Activated naive CD8-positive, alpha-beta T cell treated with anti-CD3 and anti-CD28 coated beads, Interleukin-2, amount 50 U/mL, for 24 hours (primary cell): ENCODE data around the gene SUMF1.

Experiments
- ATAC-seq: fragments of 150-1000 bp; cut with Tn5 transposase; one replicate; pipeline ENCODE4 v1.10.0; 2021
- DNase-seq: peaks from one replicate; pipeline ENCODE4 v3.0.0; 2021
- H3K27ac Mint-ChIP-seq: one replicate; pipeline ENCODE4 v1.8.0; 2021; ENCODE audit warnings: mild to moderate bottlenecking, mixed read lengths
- H3K27me3 Mint-ChIP-seq: one replicate; pipeline ENCODE4 v1.8.0; 2021; ENCODE audit warnings: mixed read lengths
- H3K36me3 Mint-ChIP-seq: one replicate; pipeline ENCODE4 v1.8.0; 2021; ENCODE audit warnings: low read depth, mixed read lengths
- H3K4me1 Mint-ChIP-seq: one replicate; pipeline ENCODE4 v1.8.0; 2021; ENCODE audit warnings: mixed read lengths
- H3K4me3 Mint-ChIP-seq: one replicate; pipeline ENCODE4 v1.8.0; 2021; ENCODE audit warnings: mild to moderate bottlenecking, moderate library complexity, mixed read lengths
- H3K9me3 Mint-ChIP-seq: one replicate; pipeline ENCODE4 v1.8.0; 2021; ENCODE audit warnings: mixed read lengths

Gene SUMF1

GRCh38 chr3:4466741-4467521 lies at the start of gene SUMF1:
Gene SUMF1 (minus strand): TSS chr3:4467269. CDS start chr3:4467245, 24 bp downstream.
- ATAC-seq (peak; percentile 96), DNase-seq (peak; percentile 80)
- Mint-ChIP-seq H3K9me3 (no peaks in the 10 kb centered on the region), H3K27me3 (no peaks in the 10 kb centered on the region), H3K36me3 (no peaks in the 10 kb centered on the region), H3K4me1 (peaks cover 24% of the 10 kb centered on the region), H3K4me3 (peak within 1 kb of the TSS; percentile 90), H3K27ac (peak within 1 kb of the TSS; percentile 93)

DNA sequence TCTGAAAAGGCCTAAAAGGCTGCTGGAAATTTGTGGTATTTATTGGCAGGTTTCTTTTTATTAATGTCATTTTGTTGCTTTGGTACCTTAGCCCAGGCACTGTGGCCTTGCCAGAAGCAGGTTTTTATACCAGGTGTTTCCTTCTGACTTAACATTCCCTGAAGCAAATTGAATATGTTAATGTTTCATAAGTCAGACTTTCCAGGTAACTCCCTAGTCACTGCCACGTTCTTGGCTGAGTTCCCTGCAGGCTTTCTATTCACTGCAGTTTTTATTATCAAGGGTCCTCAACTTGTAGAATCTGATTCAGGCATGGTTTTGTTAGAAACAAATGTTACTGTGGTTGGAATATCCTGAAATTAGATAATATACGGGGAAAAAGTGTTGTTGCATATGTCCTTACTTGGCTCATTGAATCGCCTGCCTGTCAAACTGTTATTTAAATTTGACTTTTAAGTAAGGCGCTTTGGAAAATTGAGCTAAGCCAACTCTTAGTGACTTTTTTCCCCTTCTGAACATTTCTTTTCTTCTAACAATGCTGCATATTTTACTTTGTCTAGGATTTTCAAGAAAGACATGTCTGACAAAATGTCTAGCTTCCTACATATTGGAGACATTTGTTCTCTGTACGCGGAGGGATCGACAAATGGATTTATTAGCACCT lies 49.0 kb upstream of the SUMF1 start:
- Mint-ChIP-seq H3K27ac (peak overlapping the region; percentile 10), H3K4me1 (peaks cover 61% of the 10 kb centered on the region), H3K9me3 (no peaks in the 10 kb centered on the region), H3K27me3 (no peaks in the 10 kb centered on the region), H3K36me3 (peaks cover 14% of the 10 kb centered on the region), H3K4me3 (no peak overlapping the region)
- no peak for DNase-seq
- no peak for ATAC-seq

GRCh38 chr3:4514916-4515315 lies 47.8 kb upstream of the SUMF1 start:
- Mint-ChIP-seq H3K4me1 (peaks cover 59% of the 10 kb centered on the region), H3K36me3 (peaks cover 17% of the 10 kb centered on the region), H3K27ac (peak overlapping the region; percentile 61), H3K4me3 (no peak overlapping the region), H3K9me3 (no peaks in the 10 kb centered on the region), H3K27me3 (no peaks in the 10 kb centered on the region)
- ATAC-seq (no peak), DNase-seq (no peak)

- Mint-ChIP-seq H3K27me3 (no peaks in the 10 kb centered on the region), H3K36me3 (peaks cover 15% of the 10 kb centered on the region), H3K4me1 (peaks cover 54% of the 10 kb centered on the region), H3K4me3 (no peak overlapping the region), H3K27ac (no peak overlapping the region), H3K9me3 (no peaks in the 10 kb centered on the region)
- ATAC-seq = no peak
- DNase-seq = no peak
Measured at GRCh38 chr3:4514321-4514720, 47.3 kb upstream of the SUMF1 start.

DNA sequence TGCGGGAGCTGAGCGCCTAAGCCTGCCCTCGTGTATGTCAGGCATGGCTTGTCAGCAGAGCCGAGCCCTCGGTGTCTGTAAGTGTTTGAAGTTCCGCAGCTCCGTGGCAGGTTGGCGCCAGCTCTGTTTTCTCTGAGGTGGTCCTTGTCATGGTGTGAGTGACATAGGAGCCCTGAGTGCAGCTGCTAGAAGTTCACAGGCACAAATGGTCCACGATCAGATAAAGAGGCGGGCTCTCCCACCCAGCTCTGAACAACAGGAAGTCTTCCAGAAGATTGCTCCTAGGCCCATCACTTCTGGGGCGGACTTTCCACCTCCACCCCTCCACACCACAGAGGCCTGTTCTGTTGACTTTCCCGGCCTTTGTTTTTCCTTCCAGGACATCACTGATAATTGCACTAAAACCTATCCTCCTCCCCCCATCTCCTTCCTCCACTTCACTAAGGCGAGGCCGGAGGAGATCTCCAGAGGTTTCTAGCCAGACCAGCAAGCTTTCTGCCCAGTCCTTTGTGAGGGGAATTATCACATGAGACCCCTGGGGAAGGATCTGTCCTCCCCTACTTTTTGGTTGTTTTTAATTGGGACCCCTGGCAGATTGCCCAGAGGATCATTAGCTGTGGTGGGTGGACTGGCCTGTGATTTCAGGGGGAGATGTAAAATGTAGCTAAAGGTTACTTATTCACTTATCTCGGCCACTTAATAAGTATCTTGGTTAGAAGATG lies 46.0 kb upstream of the SUMF1 start:
- DNase-seq = no peak
- peaks cover 22% of the 10 kb centered on the region for H3K36me3 Mint-ChIP-seq
- no peaks in the 10 kb centered on the region for H3K9me3 Mint-ChIP-seq
- no peaks in the 10 kb centered on the region for H3K27me3 Mint-ChIP-seq
- ATAC-seq = no peak
- H3K4me1 Mint-ChIP-seq = peaks cover 53% of the 10 kb centered on the region
- H3K27ac Mint-ChIP-seq = peak overlapping the region; percentile 29
- H3K4me3 Mint-ChIP-seq = no peak overlapping the region

- H3K4me3 Mint-ChIP-seq = no peak overlapping the region
- H3K36me3 Mint-ChIP-seq = peaks cover 16% of the 10 kb centered on the region
- no peak overlapping the region for H3K27ac Mint-ChIP-seq
- ATAC-seq (no peak), DNase-seq (no peak)
- no peaks in the 10 kb centered on the region for H3K9me3 Mint-ChIP-seq
- peaks cover 55% of the 10 kb centered on the region for H3K4me1 Mint-ChIP-seq
- H3K27me3 Mint-ChIP-seq = no peaks in the 10 kb centered on the region
Measured at GRCh38 chr3:4511491-4512262, 44.6 kb upstream of the SUMF1 start.

DNA sequence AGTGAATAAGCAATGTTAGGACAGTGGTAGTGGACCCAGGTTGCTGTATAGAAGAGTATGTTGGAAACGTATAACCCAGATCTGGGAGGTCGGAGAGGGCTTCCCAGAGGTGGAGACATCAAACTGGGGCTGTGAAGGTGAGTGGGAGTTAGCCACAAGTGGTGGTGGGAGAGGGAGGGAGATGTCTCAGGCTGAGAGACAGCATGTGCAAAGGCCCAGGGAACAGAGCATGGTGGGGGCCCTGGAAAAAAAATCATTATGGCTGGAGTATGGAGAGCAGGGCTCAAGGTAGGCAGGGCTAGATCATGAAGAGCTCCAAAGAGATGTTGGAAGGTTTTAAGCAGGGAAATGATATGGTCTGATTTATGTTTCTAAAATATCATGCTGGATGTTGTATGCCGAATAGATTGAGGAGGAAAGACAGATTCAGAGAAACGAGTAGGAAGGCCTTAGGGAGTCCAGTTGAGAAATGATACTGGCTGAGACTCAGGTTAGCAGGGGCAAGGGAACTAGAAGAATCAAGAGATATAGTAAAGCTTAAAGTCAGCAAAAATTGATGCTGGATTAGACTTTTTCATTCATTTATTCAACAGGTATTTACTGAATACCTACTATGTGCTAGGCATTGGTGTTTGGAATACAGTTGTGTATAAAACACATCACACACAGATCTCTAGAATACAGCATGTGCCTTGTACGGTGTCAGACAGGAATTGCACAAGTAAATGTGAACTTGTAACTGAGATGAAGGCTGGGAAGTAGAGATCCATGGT lies 43.1 kb upstream of the SUMF1 start:
- ATAC-seq = no peak
- H3K27ac Mint-ChIP-seq = no peak overlapping the region

GRCh38 chr3:4509043-4509442 lies 42.0 kb upstream of the SUMF1 start:
- no peak overlapping the region for H3K4me3 Mint-ChIP-seq
- no peak for ATAC-seq

More for the DNA sequence above, 43.1 kb upstream of the SUMF1 start:
- H3K9me3 Mint-ChIP-seq = no peaks in the 10 kb centered on the region
- DNase-seq = no peak
- peaks cover 58% of the 10 kb centered on the region for H3K4me1 Mint-ChIP-seq
- H3K27me3 Mint-ChIP-seq = no peaks in the 10 kb centered on the region
- H3K36me3 Mint-ChIP-seq = peaks cover 16% of the 10 kb centered on the region
- no peak overlapping the region for H3K4me3 Mint-ChIP-seq

GRCh38 chr3:4508048-4508981 lies 41.2 kb upstream of the SUMF1 start:
- DNase-seq = no peak
- no peak overlapping the region for H3K4me3 Mint-ChIP-seq
- peak; percentile 13 for ATAC-seq
- peaks cover 16% of the 10 kb centered on the region for H3K36me3 Mint-ChIP-seq
- peaks cover 72% of the 10 kb centered on the region for H3K4me1 Mint-ChIP-seq
- no peaks in the 10 kb centered on the region for H3K27me3 Mint-ChIP-seq
- H3K27ac Mint-ChIP-seq = peak overlapping the region; percentile 57
- no peaks in the 10 kb centered on the region for H3K9me3 Mint-ChIP-seq

More at GRCh38 chr3:4509043-4509442, 42.0 kb upstream of the SUMF1 start:
- Mint-ChIP-seq H3K4me1 (peaks cover 65% of the 10 kb centered on the region), H3K9me3 (no peaks in the 10 kb centered on the region), H3K27ac (peak overlapping the region; percentile 25), H3K36me3 (peaks cover 16% of the 10 kb centered on the region), H3K27me3 (no peaks in the 10 kb centered on the region)
- no peak for DNase-seq

- peak overlapping the region; percentile 10 for H3K4me3 Mint-ChIP-seq
- peaks cover 19% of the 10 kb centered on the region for H3K36me3 Mint-ChIP-seq
- DNase-seq (no peak), ATAC-seq (no peak)
- H3K9me3 Mint-ChIP-seq = no peaks in the 10 kb centered on the region
- H3K4me1 Mint-ChIP-seq = peaks cover 75% of the 10 kb centered on the region
- peak overlapping the region; percentile 57 for H3K27ac Mint-ChIP-seq
- H3K27me3 Mint-ChIP-seq = no peaks in the 10 kb centered on the region
Measured at GRCh38 chr3:4507024-4507596, 40.0 kb upstream of the SUMF1 start.

- ATAC-seq = no peak
- H3K4me1 Mint-ChIP-seq = peaks cover 74% of the 10 kb centered on the region
- peaks cover 19% of the 10 kb centered on the region for H3K36me3 Mint-ChIP-seq
- H3K27me3 Mint-ChIP-seq = no peaks in the 10 kb centered on the region
- H3K27ac Mint-ChIP-seq = no peak overlapping the region
- DNase-seq = no peak
- no peak overlapping the region for H3K4me3 Mint-ChIP-seq
- H3K9me3 Mint-ChIP-seq = no peaks in the 10 kb centered on the region
Measured at GRCh38 chr3:4506559-4507023, 39.5 kb upstream of the SUMF1 start.

- H3K4me3 Mint-ChIP-seq = no peak overlapping the region
- H3K27ac Mint-ChIP-seq = peak overlapping the region; percentile 38
Measured at GRCh38 chr3:4505688-4506558, 38.9 kb upstream of the SUMF1 start.

More at GRCh38 chr3:4505688-4506558, 38.9 kb upstream of the SUMF1 start:
- H3K36me3 Mint-ChIP-seq = peaks cover 25% of the 10 kb centered on the region
- no peaks in the 10 kb centered on the region for H3K27me3 Mint-ChIP-seq
- H3K9me3 Mint-ChIP-seq = no peaks in the 10 kb centered on the region
- DNase-seq (no peak), ATAC-seq (no peak)
- H3K4me1 Mint-ChIP-seq = peaks cover 75% of the 10 kb centered on the region
